NCI-H128 (cell line): ENCODE results near the gene YWHAE.
A peak's percentile ranks its signal among the peaks of the same experiment; 100 is the strongest.
"Not testable (repeated sequence)": the region's sequence is repeated elsewhere in the genome, so short reads cannot be mapped to it uniquely, and the experiment has no call there.

Experiments
- DNase-seq: peaks from one replicate; lab custom pipeline; 2025; ENCODE audit not compliant: unreplicated experiment; lab: John Stamatoyannopoulos, UW

The YWHAE gene

GRCh38 chr17:1340371-1340770 is 59.7 kb downstream of the YWHAE start:
- no peak for DNase-seq

DNA sequence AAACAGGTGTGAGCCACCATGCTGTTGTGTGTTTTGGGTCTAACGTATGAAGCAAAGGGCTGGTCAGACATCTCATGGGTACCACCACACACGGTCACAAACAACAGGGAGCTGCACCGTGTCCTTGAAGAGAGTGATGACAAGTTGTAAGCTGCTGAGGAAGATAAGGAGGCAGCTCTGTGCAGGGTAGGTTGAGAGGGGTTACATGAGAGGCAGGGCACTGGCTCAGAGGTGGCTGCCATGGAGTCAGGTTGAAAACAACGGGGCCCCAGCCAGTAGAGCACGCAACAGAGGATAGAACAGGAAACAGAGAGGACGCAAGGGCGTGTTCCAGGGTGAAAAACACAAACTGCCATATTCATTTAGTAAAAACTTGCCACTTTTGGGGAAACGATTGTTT is 68.3 kb downstream of the YWHAE start:
- DNase-seq = no peak

DNA sequence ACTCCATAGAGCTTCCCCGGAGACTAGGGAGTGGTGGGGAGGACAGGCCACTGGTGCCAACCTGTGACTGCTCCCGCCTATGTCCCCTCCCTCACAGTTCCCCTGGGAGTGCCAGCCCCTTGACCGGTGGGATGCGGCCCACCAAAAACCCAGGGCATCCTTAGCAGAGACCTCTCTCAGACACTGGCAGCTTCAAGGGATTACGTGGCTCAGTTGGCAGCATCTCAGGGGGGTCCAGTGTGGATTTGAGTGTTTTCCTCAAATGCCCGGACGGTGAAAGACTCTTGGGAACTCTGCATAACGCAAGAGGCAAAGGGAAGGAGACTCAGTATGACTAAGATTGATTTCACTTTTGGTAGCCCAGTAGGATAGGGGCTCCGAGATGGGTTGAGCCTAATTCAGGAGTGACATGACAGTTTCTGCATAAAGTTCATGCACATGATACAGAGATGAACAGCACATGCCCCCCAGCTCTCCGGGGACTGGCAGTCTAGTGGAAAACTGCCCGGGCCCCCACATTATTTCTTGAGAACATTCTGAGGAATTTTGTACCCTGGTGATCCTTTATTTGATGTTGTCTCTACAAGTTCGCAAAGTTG is 70.2 kb downstream of the YWHAE start:
- no peak for DNase-seq

- DNase-seq = no peak
Measured at GRCh38 chr17:1328437-1328836, 71.6 kb downstream of the YWHAE start.

GRCh38 chr17:1325766-1326165 is 74.3 kb downstream of the YWHAE start:
- DNase-seq = no peak

- DNase-seq = no peak
Measured at GRCh38 chr17:1324201-1324771, 75.7 kb downstream of the YWHAE start.

DNA sequence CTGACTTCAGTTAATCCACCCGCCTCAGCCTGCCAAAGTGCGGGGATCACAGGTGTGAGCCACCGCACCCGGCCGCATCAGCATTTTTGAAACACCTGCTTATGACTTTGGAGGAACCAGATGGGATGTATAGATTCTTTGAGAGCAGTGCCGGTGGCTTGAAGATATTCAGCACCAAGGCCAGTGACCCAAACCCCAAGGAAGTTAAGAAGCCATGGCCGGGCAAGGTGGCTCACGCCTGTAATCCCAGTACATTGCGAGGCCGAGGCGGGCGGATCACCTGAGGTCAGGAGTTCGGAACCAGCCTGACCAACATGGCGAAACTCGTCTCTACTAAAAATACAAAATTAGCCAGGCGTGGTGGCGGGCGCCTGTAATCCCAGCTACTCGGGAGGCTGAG is 76.7 kb downstream of the YWHAE start:
- no peak for DNase-seq

DNA sequence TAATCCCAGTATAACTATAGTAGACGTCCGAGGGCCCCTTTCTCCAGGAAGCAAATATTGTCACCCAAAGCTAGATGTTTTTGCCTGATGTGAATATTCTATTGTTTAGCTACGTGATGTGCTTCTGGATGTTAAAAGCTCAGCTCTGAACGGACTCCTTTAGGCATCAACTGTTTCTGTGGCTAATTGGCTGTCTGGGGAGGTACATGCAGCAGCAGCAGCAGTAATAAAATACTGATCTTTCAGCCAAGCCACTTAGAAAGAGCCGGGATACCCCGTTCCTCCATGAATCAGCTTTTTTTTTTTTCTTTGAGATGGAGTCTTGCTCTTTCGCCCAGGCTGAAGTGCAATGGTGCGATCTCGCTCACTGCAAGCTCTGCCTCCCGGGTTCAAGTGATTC is 77.5 kb downstream of the YWHAE start:
- no peak for DNase-seq

DNA sequence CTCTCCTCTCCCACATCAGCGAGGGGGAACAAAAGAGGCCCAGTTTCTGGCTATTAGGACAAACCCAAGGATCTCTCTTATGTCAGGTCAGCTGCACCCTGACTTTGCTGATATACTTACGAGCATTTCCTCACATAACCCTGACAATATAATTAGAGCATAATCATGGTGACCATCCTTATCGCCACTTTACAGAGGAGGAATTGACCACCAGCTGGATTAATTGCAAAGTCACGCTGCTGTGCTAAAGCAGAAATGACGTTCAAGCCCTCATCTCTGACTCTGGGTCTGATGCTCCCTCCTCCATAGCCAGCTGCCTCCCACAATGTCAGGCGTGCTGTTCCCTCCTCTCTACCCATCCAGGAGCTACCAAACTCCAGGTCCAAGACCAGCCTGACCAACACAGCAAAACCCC is 78.0 kb downstream of the YWHAE start:
- no peak for DNase-seq

DNA sequence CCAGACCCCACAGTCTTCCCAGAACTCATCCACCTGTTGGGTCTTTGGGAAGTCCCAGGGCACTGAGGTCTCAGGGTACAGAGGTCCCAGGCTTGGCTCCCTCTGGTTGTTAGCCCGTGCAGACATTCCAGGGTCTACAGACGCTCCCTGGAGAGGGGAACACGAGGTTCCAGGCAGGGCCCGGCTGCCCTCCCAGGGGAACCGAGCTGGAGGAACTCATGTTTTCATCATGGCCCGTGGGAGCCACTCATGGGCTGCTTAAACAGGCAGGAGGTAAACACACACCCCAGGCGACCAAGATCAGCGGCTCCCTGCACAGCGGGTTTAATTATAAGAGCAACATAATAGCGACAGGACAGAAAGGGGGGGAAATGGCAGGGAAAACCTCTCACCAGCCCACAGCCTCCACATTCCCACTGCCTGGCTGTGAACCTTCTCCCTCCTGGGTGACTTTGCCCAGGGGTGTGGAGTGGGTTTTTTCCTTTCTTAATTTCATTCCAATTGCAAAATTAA is 84.1 kb downstream of the YWHAE start:
- peak; percentile 9 for DNase-seq

DNA sequence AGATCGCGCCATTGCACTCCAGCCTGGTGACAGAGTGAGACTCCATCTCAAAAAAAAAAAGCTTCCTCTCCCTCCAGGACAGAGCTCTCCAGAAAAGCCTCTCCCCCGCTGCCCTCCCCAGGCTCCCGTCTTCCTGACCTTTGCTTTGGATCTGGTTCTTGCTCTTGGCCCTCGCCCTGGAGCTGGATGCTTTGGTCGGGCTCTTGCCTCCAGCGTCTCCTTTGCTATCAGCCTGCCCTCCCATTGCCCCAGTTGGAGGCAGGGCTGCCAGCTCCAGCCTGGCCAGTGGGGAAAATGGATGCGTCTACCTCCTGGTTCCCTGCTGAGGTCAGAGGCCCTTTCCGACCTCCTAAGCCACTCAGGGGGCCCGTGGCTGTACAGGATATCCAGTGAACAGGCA is 84.6 kb downstream of the YWHAE start:
- DNase-seq = no peak

- DNase-seq = no peak
Measured at GRCh38 chr17:1313270-1314005, 86.6 kb downstream of the YWHAE start.

GRCh38 chr17:1312261-1312870 is 87.7 kb downstream of the YWHAE start:
- no peak for DNase-seq

DNA sequence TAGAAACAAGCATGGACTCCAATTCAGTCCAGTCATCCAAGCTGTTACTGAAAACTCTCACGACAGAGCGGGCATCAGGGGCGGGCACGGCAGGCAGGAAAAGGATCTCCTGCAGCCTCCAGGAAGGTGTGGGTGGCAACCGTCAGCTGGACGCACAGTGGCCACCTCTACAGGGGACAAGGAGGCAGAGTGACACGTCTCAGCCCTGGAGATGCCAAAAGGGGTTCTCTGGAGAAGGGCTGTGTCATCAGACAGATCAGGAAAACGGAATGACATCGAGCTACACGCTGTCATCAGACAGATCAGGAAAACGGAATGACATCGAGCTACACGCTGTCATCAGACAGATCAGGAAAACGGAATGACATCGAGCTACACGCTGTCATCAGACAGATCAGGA is 92.2 kb downstream of the YWHAE start:
- DNase-seq = not testable (repeated sequence)

- DNase-seq = no peak
Measured at GRCh38 chr17:1304962-1305563, 95.0 kb downstream of the YWHAE start.

DNA sequence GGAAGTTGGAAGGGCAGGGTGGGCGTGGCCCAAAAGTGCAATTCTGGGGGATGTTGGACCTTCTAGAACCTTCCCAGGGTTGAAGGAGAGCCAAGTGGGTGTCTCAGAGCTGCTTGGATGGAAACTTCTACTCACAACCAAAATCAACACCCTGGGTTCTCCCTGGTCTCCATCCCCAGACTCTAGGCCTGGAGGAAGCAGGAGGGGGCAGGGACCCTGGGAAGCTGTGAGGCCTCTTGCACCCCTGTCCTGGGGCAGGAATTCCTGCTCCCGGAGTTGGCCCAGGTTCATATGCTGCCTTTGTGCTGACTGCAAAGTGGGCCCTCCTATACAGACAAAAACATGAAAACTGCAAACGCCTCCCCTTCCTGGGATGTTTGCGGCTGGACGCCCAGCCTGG is 95.5 kb downstream of the YWHAE start:
- DNase-seq = no peak

DNA sequence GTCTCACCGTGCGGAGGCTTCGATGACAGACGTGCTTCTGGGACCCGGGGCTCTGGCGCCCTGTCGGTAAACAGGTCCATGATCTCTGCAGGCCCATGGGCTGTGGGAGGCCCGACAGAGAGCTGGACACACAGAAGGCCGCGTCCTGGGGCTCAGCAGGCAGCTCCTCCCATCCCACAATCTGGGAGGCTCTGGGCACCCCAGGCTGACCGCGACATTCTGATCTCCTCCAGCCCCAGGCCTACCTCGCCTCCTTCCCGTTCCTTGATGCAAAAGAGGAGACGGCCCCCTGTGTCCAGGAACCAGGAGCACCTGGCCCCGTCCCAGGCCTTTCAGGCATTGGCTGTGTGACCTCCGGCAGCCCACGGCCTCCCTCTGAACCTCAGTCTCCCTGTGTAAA is 97.3 kb downstream of the YWHAE start:
- no peak for DNase-seq

DNA sequence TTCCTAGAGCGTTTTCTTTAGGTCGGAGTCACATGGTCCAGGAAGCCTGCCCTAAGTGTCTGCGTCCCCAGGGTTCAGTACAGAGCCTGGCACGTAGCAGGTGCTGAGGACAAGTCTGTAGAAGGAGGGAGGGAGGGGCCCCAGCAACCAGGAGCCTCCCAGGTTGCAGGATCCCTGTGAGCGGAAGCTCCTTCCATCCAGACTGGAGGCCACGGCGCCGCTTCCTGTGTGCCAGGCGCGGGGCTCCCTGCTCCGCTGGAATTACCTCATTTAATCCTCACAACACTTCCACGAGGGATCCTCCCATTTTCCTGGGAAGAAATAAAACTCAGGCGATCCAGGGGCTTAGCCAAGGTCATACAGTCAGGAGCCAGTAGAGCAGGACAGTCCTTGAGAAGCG is 98.5 kb downstream of the YWHAE start:
- no peak for DNase-seq

GRCh38 chr17:1300371-1300905 is 99.6 kb downstream of the YWHAE start:
- no peak for DNase-seq

- no peak for DNase-seq
Measured at GRCh38 chr17:1299552-1300370, 100.3 kb downstream of the YWHAE start.
